Glutamatergic neuron (in vitro differentiated cells): ENCODE data around the gene ADGRD1. TPM values are rescaled to one million over a fixed set of nuclear protein-coding genes. Genes with fewer than 3 reads are reported as not detected.

ENCODE experiments used
- DNase-seq: peaks from one replicate; pipeline ENCODE4 v3.0.0; 2022
- H3K27ac Mint-ChIP-seq: one replicate; pipeline ENCODE4 v1.8.0; 2020; ENCODE audit warnings: mild to moderate bottlenecking, mixed read lengths, inconsistent platforms; ENCODE audit not compliant: unreplicated experiment
- H3K27me3 Mint-ChIP-seq: one replicate; pipeline ENCODE4 v1.8.0; 2020; ENCODE audit warnings: mild to moderate bottlenecking, moderate library complexity, mixed read lengths, inconsistent platforms; ENCODE audit not compliant: unreplicated experiment
- H3K36me3 Mint-ChIP-seq: one replicate; pipeline ENCODE4 v1.8.0; 2020; ENCODE audit warnings: mild to moderate bottlenecking, mixed read lengths, inconsistent platforms; ENCODE audit not compliant: unreplicated experiment
- H3K4me1 Mint-ChIP-seq: one replicate; pipeline ENCODE4 v1.8.0; 2020; ENCODE audit warnings: mild to moderate bottlenecking, low read depth, mixed read lengths, inconsistent platforms; ENCODE audit not compliant: unreplicated experiment
- H3K4me3 Mint-ChIP-seq: one replicate; pipeline ENCODE4 v1.8.0; 2020; ENCODE audit warnings: mild to moderate bottlenecking, mixed read lengths, inconsistent platforms; ENCODE audit not compliant: unreplicated experiment
- H3K9me3 Mint-ChIP-seq: one replicate; pipeline ENCODE4 v1.8.0; 2020; ENCODE audit warnings: mild to moderate bottlenecking, moderate library complexity, mixed read lengths, inconsistent platforms; ENCODE audit not compliant: unreplicated experiment
- CTCF ChIP-seq: fragments of 200-600 bp; sonication (generic); IDR thresholded peaks from one replicate; pipeline ENCODE4 v1.5.0; 2021; ENCODE audit not compliant: partially characterized antibody, unreplicated experiment
- total RNA-seq: library from RNA; stranded (reverse); fragmentation: NEBNext Ultra II Directional; extraction: Animal tissue kit (Norgen Biotek cat#: 25700); gene quantifications from one replicate; pipeline ENCODE4 v1.2.1, GENCODE V29; 2021; ENCODE audit not compliant: unreplicated experiment

The ADGRD1 gene
- total RNA-seq, 1 donor from 2014 or later = 0.96 TPM

- Mint-ChIP-seq H3K9me3 (peaks cover 3% of the 10 kb centered on the region), H3K27ac (no peak overlapping the region), H3K36me3 (peaks cover 4% of the 10 kb centered on the region), H3K27me3 (peaks cover 16% of the 10 kb centered on the region), H3K4me3 (no peak overlapping the region), H3K4me1 (peaks cover 15% of the 10 kb centered on the region)
- TF ChIP-seq CTCF = no peak
- DNase-seq = no peak
Observed at GRCh38 chr12:131020326-131021153, 66.8 kb downstream of the ADGRD1 start.

- peaks cover 11% of the 10 kb centered on the region for H3K4me1 Mint-ChIP-seq
- no peak for TF ChIP-seq CTCF
- H3K4me3 Mint-ChIP-seq = no peak overlapping the region
- no peak for DNase-seq
- H3K27me3 Mint-ChIP-seq = peaks cover 10% of the 10 kb centered on the region
- peaks cover 3% of the 10 kb centered on the region for H3K9me3 Mint-ChIP-seq
- peaks cover 4% of the 10 kb centered on the region for H3K36me3 Mint-ChIP-seq
- H3K27ac Mint-ChIP-seq = no peak overlapping the region
Observed at GRCh38 chr12:131021154-131021541, 67.4 kb downstream of the ADGRD1 start.

- Mint-ChIP-seq H3K27me3 (no peaks in the 10 kb centered on the region), H3K4me3 (no peak overlapping the region), H3K9me3 (no peaks in the 10 kb centered on the region), H3K36me3 (peaks cover 8% of the 10 kb centered on the region), H3K27ac (no peak overlapping the region), H3K4me1 (peaks cover 16% of the 10 kb centered on the region)
- DNase-seq = no peak
- no peak for TF ChIP-seq CTCF
Observed at GRCh38 chr12:131024026-131024425, 70.3 kb downstream of the ADGRD1 start.

- H3K4me1 Mint-ChIP-seq = peaks cover 16% of the 10 kb centered on the region
- H3K36me3 Mint-ChIP-seq = peaks cover 9% of the 10 kb centered on the region
- H3K27me3 Mint-ChIP-seq = no peaks in the 10 kb centered on the region
- no peak overlapping the region for H3K4me3 Mint-ChIP-seq
- TF ChIP-seq CTCF = no peak
- no peaks in the 10 kb centered on the region for H3K9me3 Mint-ChIP-seq
- no peak overlapping the region for H3K27ac Mint-ChIP-seq
- DNase-seq = no peak
Observed at GRCh38 chr12:131024721-131025120, 71.0 kb downstream of the ADGRD1 start.

- Mint-ChIP-seq H3K36me3 (peaks cover 9% of the 10 kb centered on the region), H3K9me3 (no peaks in the 10 kb centered on the region), H3K27me3 (no peaks in the 10 kb centered on the region), H3K4me1 (peaks cover 16% of the 10 kb centered on the region), H3K4me3 (no peak overlapping the region), H3K27ac (no peak overlapping the region)
- TF ChIP-seq CTCF = no peak
- no peak for DNase-seq
Observed at GRCh38 chr12:131025234-131025633, 71.5 kb downstream of the ADGRD1 start.
